GM12878 (cell line): ENCODE data around the gene TUSC7. TPM values are rescaled to one million over a fixed set of nuclear protein-coding genes. Genes with fewer than 3 reads are reported as not detected.

Experiments
- ATAC-seq: fragments of 200-7000 bp; cut with Tn5 transposase; 3 replicates; pipeline ENCODE4 v1.9.1; 2020; ENCODE audit warnings: mild to moderate bottlenecking, moderate library complexity
- BruUV-seq: library from RNA; stranded (reverse); fragments of 400-500 nt; replicated peaks from 2 replicates; lab custom pipeline; 2021; lab: Mats Ljungman, UMichigan
- CTCF ChIA-PET: fragments of 300-600 bp; sonication (Branson Sonifier 250); formaldehyde crosslinking; extraction: SDS; loops from one replicate; lab custom pipeline; 2021; ENCODE audit warnings: inconsistent platforms; lab: Yijun Ruan, JAX
- POLR2A ChIA-PET: fragments of 350-600 bp; formaldehyde crosslinking; extraction: SDS; loops from one replicate; lab custom pipeline; 2021; ENCODE audit warnings: inconsistent platforms; lab: Charles Lee
- RAD21 ChIA-PET: fragments of 300-600 bp; sonication (Branson Sonifier 250); formaldehyde crosslinking; loops from one replicate; lab custom pipeline; 2023; ENCODE audit warnings: antibody characterized with exemption; ENCODE audit not compliant: unreplicated experiment; lab: Charles Lee
- SMC1A ChIA-PET: fragments of 300-600 bp; sonication (Branson Sonifier 250); formaldehyde crosslinking; loops from one replicate; lab custom pipeline; 2023; ENCODE audit not compliant: unreplicated experiment, uncharacterized antibody; lab: Charles Lee
- DNase-seq: peaks from one replicate; pipeline ENCODE4 v3.0.0-alpha.2; 2011; ENCODE audit warnings: low read depth, low spot score
- FAIRE-seq: peaks from 3 replicates; lab custom pipeline; 2011; peaks lifted over from hg19 to GRCh38; lab: Jason Lieb, UNC
- H2AFZ ChIP-seq: 2 replicates; pipeline ENCODE4 v1.6.0; 2011; ENCODE audit warnings: low read depth, low read length, control low read depth; ENCODE audit not compliant: control insufficient read depth
- H3K27ac ChIP-seq: 2 replicates; pipeline ENCODE4 v1.5.1; 2011; ENCODE audit warnings: control low read depth; ENCODE audit not compliant: control insufficient read depth, insufficient read depth
- H3K27me3 ChIP-seq, 2 experiments: replicated peaks in 1 of 2; 2 replicates each; pipeline versions ENCODE4 v1.6.0 to v1.6.1; 2011; ENCODE audit warnings: low read length in 1 of 2; ENCODE audit not compliant: control insufficient read depth in 2 of 2, insufficient read depth in 2 of 2
- H3K36me3 ChIP-seq, 2 experiments: 2 replicates each; pipeline ENCODE4 v1.5.1; 2011; ENCODE audit warnings: low read length in 1 of 2; ENCODE audit not compliant: control insufficient read depth in 2 of 2, insufficient read depth in 2 of 2
- H3K4me1 ChIP-seq: 2 replicates; pipeline ENCODE4 v1.6.1; 2011; ENCODE audit warnings: mild to moderate bottlenecking, low read length, moderate library complexity, mixed read lengths; ENCODE audit not compliant: control insufficient read depth, insufficient read depth
- H3K4me2 ChIP-seq: 2 replicates; pipeline ENCODE4 v1.6.0; 2011; ENCODE audit warnings: control low read depth; ENCODE audit not compliant: control insufficient read depth, insufficient read depth
- H3K4me3 ChIP-seq: fragments of 200-600 bp; sonication (generic); 2 replicates; pipeline ENCODE4 v1.5.1; 2016
- H3K79me2 ChIP-seq: 2 replicates; pipeline ENCODE4 v1.6.0; 2011; ENCODE audit warnings: low read length; ENCODE audit not compliant: control insufficient read depth, insufficient read depth
- H3K9ac ChIP-seq: 2 replicates; pipeline ENCODE4 v1.8.0; 2011; ENCODE audit warnings: low read length, control low read depth, mixed read lengths; ENCODE audit not compliant: control insufficient read depth, insufficient read depth
- H3K9me3 ChIP-seq: replicated peaks from 3 replicates; pipeline ENCODE4 v1.5.1; 2011; ENCODE audit warnings: mild to moderate bottlenecking, low read length; ENCODE audit not compliant: control insufficient read depth, insufficient read depth
- H4K20me1 ChIP-seq: 2 replicates; pipeline ENCODE4 v1.6.0; 2011; ENCODE audit not compliant: control insufficient read depth, insufficient read depth
- ATF7 ChIP-seq: fragments of 450-650 bp; IDR thresholded peaks from 2 replicates; pipeline ENCODE4 v1.6.1; 2016; ENCODE audit warnings: low read depth, mild to moderate bottlenecking
- CBX5 ChIP-seq: sonication (generic); IDR thresholded peaks from 2 replicates; pipeline ENCODE4 v1.6.1; 2016; ENCODE audit warnings: low read depth, moderate library complexity, mild to moderate bottlenecking, inconsistent platforms
- HDGF ChIP-seq: fragments of 450-650 bp; IDR thresholded peaks from 2 replicates; pipeline ENCODE4 v1.6.1; 2016; ENCODE audit warnings: antibody characterized with exemption
- KLF5 ChIP-seq: fragments of 450-650 bp; IDR thresholded peaks from 2 replicates; pipeline ENCODE4 v1.6.1; 2014; ENCODE audit warnings: mild to moderate bottlenecking; ENCODE audit not compliant: partially characterized antibody
- MAX ChIP-seq: IDR thresholded peaks from 2 replicates; pipeline ENCODE4 v1.6.1; 2012; ENCODE audit warnings: low read depth, low read length, improper control_type of control experiment
- MXI1 ChIP-seq: fragments of 150-350 bp; IDR thresholded peaks from 2 replicates; pipeline ENCODE4 v1.6.1; 2011; ENCODE audit warnings: low read depth, mild to moderate bottlenecking, inconsistent platforms, low read length, improper control_type of control experiment
- NKRF ChIP-seq: fragments of 450-650 bp; conservative IDR thresholded peaks from 2 replicates; pipeline ENCODE4 v1.6.1; 2017; ENCODE audit warnings: mild to moderate bottlenecking, moderate library complexity
- NRF1 ChIP-seq: conservative IDR thresholded peaks from 2 replicates; pipeline ENCODE4 v1.6.1; 2011; ENCODE audit warnings: mild to moderate bottlenecking, low read depth, low read length, improper control_type of control experiment
- RAD51 ChIP-seq: fragments of 450-650 bp; IDR thresholded peaks from 2 replicates; pipeline ENCODE4 v1.6.1; 2016; ENCODE audit warnings: moderate library complexity, mild to moderate bottlenecking, inconsistent platforms
- SMAD5 ChIP-seq: IDR thresholded peaks from 2 replicates; pipeline ENCODE4 v1.6.1; 2016; ENCODE audit warnings: antibody characterized with exemption, low read depth
- STAT3 ChIP-seq: IDR thresholded peaks from 2 replicates; pipeline ENCODE4 v1.6.1; 2011; ENCODE audit warnings: low read depth, low read length, improper control_type of control experiment
- TCF7 ChIP-seq: IDR thresholded peaks from 2 replicates; pipeline ENCODE4 v1.6.1; 2014; ENCODE audit warnings: antibody characterized with exemption, borderline replicate concordance
- ZBTB11 ChIP-seq: fragments of 450-650 bp; formaldehyde crosslinking; IDR thresholded peaks from 2 replicates; pipeline ENCODE4 v1.5.0; 2022; ENCODE audit warnings: mild to moderate bottlenecking, missing genetic modification characterization
- ZNF207 ChIP-seq: fragments of 450-650 bp; IDR thresholded peaks from 2 replicates; pipeline ENCODE4 v1.6.1; 2014; ENCODE audit warnings: antibody characterized with exemption, mild to moderate bottlenecking, borderline replicate concordance
- ZNF274 ChIP-seq: IDR thresholded peaks from one replicate; pipeline ENCODE4 v1.8.0; 2011; ENCODE audit not compliant: insufficient read length, insufficient read depth
- WGBS: methylation state at CpG from one replicate; pipeline ENCODE4 v1.1.6; 2016; ENCODE audit warnings: low lambda C conversion rate; ENCODE audit not compliant: insufficient replicate concordance, insufficient coverage; ENCODE audit errors: missing lambda C conversion rate; 5-methylcytosine and 5-hydroxymethylcytosine counted together
- in situ Hi-C: fragments of 300-500 bp; cut with MboI; formaldehyde crosslinking; loops from 9 replicates; pipeline ENCODE4 v1.14.3; 2018; ENCODE audit warnings: mixed read lengths
- intact Hi-C: fragments of 100-400 bp; cut with micrococcal nuclease; formaldehyde crosslinking; loops from one replicate; pipeline ENCODE4 v1.14.2; 2022; ENCODE audit not compliant: unreplicated experiment
- polyA plus RNA-seq, 11 experiments: library from polyadenylated mRNA; depleted of rRNA in 4 of 11; unstranded in 6 of 11; stranded (reverse) in 5 of 11; fragments of >200 nt; fragmentation: Nextera tagmentation in 4 of 11; fragmentation: Illumina TruSeq in 1 of 11; extraction: Ambion mirVana in 4 of 11; extraction: Trizol in 1 of 11; gene quantifications; 1 replicate in 1 of 11; 2 replicates in 10 of 11; pipeline versions ENCODE4 v1.2.1 to v1.2.3, GENCODE V29; 2011 to 2016; ENCODE audit warnings: inconsistent platforms in 2 of 11, missing spikeins in 2 of 11, low read depth in 1 of 11
- total RNA-seq, 4 experiments: library from RNA; depleted of rRNA in 3 of 4; stranded (reverse); fragments of >200 nt in 3 of 4; fragmentation: Illumina TruSeq in 1 of 4; extraction: Trizol in 1 of 4; gene quantifications; 2 replicates each; pipeline versions ENCODE4 v1.2.1 to v1.2.3, GENCODE V29; 2013 to 2021
- TF ChIP-seq, protein P1 (sequence below): IDR thresholded peaks from 2 replicates; pipeline ENCODE4 v1.6.1; 2012; ENCODE audit warnings: low read depth, low read length, improper control_type of control experiment
- TF ChIP-seq, protein P2 (sequence below): IDR thresholded peaks from 2 replicates; pipeline ENCODE4 v1.6.1; 2012; ENCODE audit warnings: low read depth, low read length, improper control_type of control experiment

The TUSC7 gene
- total and polyA plus RNA-seq, 10 of the 15 experiments (the other 5 are each of a cell fraction or from before 2014, with no cell fraction given) = not detected

GRCh38 chr3:116678853-116679252 lies 30.7 kb upstream of the TUSC7 start:
- no peaks in the 10 kb centered on the region for H3K27me3 ChIP-seq
- no peaks in the 10 kb centered on the region for H3K36me3 ChIP-seq
- no peak for DNase-seq
- H3K4me2 ChIP-seq = no peak overlapping the region
- no peak for FAIRE-seq
- H3K4me3 ChIP-seq = no peak overlapping the region
- RAD21 ChIA-PET = no interaction called here
- H3K27ac ChIP-seq = no peak overlapping the region
- whole genome bisulfite sequencing = 30% methylated on average over 13 of the region's 13 CpGs
- POLR2A ChIA-PET = no interaction called here
- ATAC-seq = no peak
- H4K20me1 ChIP-seq = no peaks in the 10 kb centered on the region
- CTCF ChIA-PET = interaction anchor here (1.3 kb wide), 1 partner anchor 12 kb away, joined by 3 read pairs; no protein-coding TSS in a partner anchor
- no peaks in the 10 kb centered on the region for H3K79me2 ChIP-seq
- no peaks in the 10 kb centered on the region for H3K4me1 ChIP-seq
- no peak overlapping the region for H2AFZ ChIP-seq
- SMC1A ChIA-PET = no interaction called here
- H3K9me3 ChIP-seq = no peaks in the 10 kb centered on the region
- intact Hi-C loops = no loop called here
- no peak for TF ChIP-seq KLF5
- TF ChIP-seq RAD51 = no peak
- no peak for TF ChIP-seq ZNF207
- TF ChIP-seq MAX = no peak
- TF ChIP-seq ATF7 = no peak
- TF ChIP-seq ZNF274 = no peak
- TF ChIP-seq NRF1 = no peak
- no peak for TF ChIP-seq MXI1
- TF ChIP-seq, protein P1, sequence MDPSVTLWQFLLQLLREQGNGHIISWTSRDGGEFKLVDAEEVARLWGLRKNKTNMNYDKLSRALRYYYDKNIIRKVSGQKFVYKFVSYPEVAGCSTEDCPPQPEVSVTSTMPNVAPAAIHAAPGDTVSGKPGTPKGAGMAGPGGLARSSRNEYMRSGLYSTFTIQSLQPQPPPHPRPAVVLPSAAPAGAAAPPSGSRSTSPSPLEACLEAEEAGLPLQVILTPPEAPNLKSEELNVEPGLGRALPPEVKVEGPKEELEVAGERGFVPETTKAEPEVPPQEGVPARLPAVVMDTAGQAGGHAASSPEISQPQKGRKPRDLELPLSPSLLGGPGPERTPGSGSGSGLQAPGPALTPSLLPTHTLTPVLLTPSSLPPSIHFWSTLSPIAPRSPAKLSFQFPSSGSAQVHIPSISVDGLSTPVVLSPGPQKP = no peak
- no peak for TF ChIP-seq HDGF
- TF ChIP-seq NKRF = no peak
- TF ChIP-seq ZBTB11 (CRISPR knock-in tag) = no peak
- TF ChIP-seq STAT3 = no peak
- TF ChIP-seq TCF7 = no peak
- TF ChIP-seq, protein P2, sequence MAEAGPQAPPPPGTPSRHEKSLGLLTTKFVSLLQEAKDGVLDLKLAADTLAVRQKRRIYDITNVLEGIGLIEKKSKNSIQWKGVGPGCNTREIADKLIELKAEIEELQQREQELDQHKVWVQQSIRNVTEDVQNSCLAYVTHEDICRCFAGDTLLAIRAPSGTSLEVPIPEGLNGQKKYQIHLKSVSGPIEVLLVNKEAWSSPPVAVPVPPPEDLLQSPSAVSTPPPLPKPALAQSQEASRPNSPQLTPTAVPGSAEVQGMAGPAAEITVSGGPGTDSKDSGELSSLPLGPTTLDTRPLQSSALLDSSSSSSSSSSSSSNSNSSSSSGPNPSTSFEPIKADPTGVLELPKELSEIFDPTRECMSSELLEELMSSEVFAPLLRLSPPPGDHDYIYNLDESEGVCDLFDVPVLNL = no peak
- TF ChIP-seq SMAD5 = no peak
- no peak for TF ChIP-seq CBX5
- TF ChIP-seq, all 136 proteins: peak for 0
- in situ Hi-C loops = no loop called here
- no TSS peak for BruUV-seq
- H3K9ac ChIP-seq = no peak overlapping the region
